Tongue (tissue), 3 donors: ENCODE results near the gene LDHAL6B. TPM values are rescaled to one million over a fixed set of nuclear protein-coding genes. Genes with fewer than 3 reads are reported as not detected.

Source experiments
- DNase-seq: peaks from one replicate; pipeline ENCODE4 v3.0.0-alpha.2; 2015
- small RNA-seq: library from RNA; depleted of rRNA; stranded (forward); fragments of <200 nt; gene quantifications from one replicate; pipeline ENCODE3, GENCODE V24; 2014; ENCODE audit warnings: low replicate concordance
- total RNA-seq: library from RNA; depleted of rRNA; stranded (reverse); fragments of >200 nt; gene quantifications from one replicate; pipeline ENCODE4 v1.2.3, GENCODE V29; 2014

Gene LDHAL6B
- total RNA-seq, 1 donor from 2014 or later, result not detected

DNA sequence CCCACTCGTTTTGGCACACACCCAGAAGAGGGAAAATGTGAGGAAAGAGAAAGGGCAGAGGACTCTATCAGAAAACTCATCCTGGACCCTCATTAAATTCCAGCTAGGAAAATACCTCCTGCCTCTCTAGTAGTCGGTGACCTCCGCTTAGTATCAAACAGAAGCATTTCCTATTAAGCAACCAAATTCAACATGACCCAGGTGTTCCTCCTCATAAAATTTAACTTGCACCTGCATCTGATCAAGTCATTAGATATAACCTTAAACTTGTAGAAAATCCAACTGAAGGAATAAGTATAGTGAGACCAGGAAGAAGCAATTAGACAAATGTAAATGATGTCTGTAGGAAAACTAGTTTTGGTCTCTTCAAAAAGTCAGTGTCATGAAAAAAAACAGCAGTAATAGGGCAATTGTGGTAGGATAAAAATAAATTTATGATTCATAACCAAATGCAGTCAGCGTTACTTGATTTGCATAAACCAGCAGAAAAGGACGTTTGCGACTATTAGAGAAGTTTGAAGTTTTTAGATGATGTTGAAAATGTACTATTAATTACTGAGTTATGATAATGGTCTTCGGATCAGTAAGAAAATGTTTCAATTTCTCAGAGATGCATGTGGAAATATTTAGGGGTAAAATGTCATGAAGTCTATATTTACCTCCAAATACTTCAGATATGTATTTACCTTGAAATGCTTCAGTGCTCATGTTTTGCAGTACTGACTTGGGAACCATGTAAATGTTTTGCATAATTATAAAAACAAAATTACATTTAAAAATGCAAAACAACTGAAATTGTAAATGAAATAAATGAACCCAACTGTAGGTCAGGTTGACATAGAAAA lies 44.6 kb downstream of the LDHAL6B start:
- DNase-seq, result no peak

DNA sequence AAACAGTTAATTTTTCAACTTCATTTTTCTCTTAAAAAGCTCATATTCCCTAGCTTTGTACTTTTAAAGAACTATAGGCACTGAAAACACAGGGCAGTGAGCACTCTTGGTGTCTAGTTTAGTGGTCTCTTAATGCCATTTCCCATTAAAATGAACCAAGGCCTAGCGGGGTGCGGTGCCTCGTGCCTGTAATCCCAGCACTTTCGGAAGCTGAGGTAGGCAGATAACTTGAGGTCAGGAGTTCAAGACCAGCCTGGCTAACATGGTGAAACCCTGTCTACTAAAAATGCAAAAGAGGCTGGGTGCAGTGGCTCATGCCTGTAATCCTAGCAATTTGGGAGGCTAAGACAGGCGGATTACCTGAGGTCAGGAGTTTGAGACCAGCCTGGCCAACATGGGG lies 45.5 kb downstream of the LDHAL6B start:
- DNase-seq, result no peak

DNA sequence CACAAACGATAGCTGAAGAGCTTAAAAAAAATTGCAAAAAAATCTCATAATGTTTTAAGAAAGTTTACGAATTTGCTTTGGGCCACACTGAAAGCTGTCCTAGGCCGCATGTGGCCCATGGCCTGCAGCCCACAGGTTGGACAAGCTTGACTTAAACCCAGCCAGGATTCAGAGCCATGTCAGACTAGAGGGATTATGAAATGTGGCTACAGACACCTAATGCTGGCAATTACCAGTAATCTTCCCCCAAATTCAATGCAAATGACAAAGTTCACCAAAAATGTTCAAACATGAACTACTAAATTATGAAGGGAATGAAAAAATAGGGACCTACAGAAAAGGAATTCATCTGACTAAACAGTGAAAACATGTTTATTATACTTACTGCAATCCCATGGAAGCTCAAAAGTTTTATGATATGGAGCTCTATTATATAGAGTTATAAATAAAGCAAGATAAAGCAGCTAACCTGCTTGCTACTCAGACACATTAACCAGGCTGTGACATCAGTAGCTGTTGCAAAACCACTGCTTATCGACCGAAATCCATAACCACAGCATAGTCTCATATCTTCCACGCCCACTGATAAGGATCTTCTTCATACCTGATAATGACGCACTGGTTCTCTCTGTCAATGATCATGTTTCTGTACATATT lies 49.2 kb downstream of the LDHAL6B start:
- no peak for DNase-seq

GRCh38 chr15:59256482-59256881 lies 49.8 kb downstream of the LDHAL6B start:
- DNase-seq, result no peak

DNA sequence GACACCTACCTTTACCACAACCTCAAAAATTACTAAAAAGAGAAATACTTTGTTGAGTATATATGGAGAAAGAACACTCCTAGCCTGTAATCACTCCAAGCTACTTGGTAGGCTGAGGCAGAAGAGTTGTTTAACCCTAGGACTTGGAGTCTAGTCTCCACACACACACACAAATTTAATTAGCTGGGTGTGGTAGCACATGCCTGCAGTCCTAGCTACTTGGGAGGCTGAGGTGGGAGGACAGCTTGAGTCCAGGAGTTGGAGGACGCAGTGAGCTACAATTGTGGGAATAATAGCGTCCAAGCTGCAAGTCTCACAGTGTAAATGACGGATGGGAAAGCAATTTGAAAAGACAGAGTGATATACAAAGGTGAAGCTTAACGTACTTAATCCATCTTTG lies 50.5 kb downstream of the LDHAL6B start:
- no peak for DNase-seq

Small RNA genes within 50 kb of the gene (small RNA-seq; reads per million reads assigned to genes)
- gene MIR2116 (0.27 reads per million, percentile 47 among the genes with 10 or more reads in this experiment), gene RNU4-80P (not detected)

Other genes starting within 250 kb of the LDHAL6B start
- 27.7 TPM for gene RNF111, start 219.2 kb upstream of the LDHAL6B start, total RNA-seq
- gene CCNB2, start 101.7 kb upstream of the LDHAL6B start, total RNA-seq, result 13.8 TPM
- gene MYO1E, start 166.0 kb downstream of the LDHAL6B start, total RNA-seq, result 66.6 TPM
- gene FAM81A, start 231.3 kb downstream of the LDHAL6B start, total RNA-seq, result 3.0 TPM